HEK293 (cell line): Measurements from ENCODE around the gene ARHGAP30.

Source experiments
- GLI4 ChIP-seq: fragments of 450-650 bp; formaldehyde crosslinking; IDR thresholded peaks from 2 replicates; pipeline ENCODE4 v1.5.1; 2016; ENCODE audit warnings: missing biosample characterization, missing genetic modification characterization
- KLF1 ChIP-seq: fragments of 450-650 bp; formaldehyde crosslinking; IDR thresholded peaks from 2 replicates; pipeline ENCODE4 v1.5.1; 2016; ENCODE audit warnings: missing biosample characterization, missing genetic modification characterization
- YY2 ChIP-seq: fragments of 450-650 bp; formaldehyde crosslinking; IDR thresholded peaks from 2 replicates; pipeline ENCODE4 v1.5.1; 2016; ENCODE audit warnings: missing biosample characterization, missing genetic modification characterization
- ZBTB10 ChIP-seq: fragments of 450-650 bp; formaldehyde crosslinking; IDR thresholded peaks from 2 replicates; pipeline ENCODE4 v1.5.1; 2016; ENCODE audit warnings: missing biosample characterization, missing genetic modification characterization
- ZBTB11 ChIP-seq: fragments of 450-650 bp; formaldehyde crosslinking; conservative IDR thresholded peaks from 2 replicates; pipeline ENCODE4 v1.5.1; 2016; ENCODE audit warnings: low read depth, missing biosample characterization, missing genetic modification characterization
- ZNF157 ChIP-seq: fragments of 450-650 bp; formaldehyde crosslinking; IDR thresholded peaks from 2 replicates; pipeline ENCODE4 v1.5.1; 2016; ENCODE audit warnings: missing biosample characterization, missing genetic modification characterization
- ZNF2 ChIP-seq: fragments of 450-650 bp; formaldehyde crosslinking; IDR thresholded peaks from 2 replicates; pipeline ENCODE4 v1.5.1; 2016; ENCODE audit warnings: missing biosample characterization, missing genetic modification characterization
- ZNF24 ChIP-seq: fragments of 450-650 bp; formaldehyde crosslinking; IDR thresholded peaks from 2 replicates; pipeline ENCODE4 v1.5.1; 2016; ENCODE audit warnings: missing biosample characterization, missing genetic modification characterization
- ZNF324 ChIP-seq: fragments of 450-650 bp; formaldehyde crosslinking; IDR thresholded peaks from 2 replicates; pipeline ENCODE4 v1.5.1; 2016; ENCODE audit warnings: missing biosample characterization, missing genetic modification characterization
- ZNF366 ChIP-seq: fragments of 450-650 bp; formaldehyde crosslinking; conservative IDR thresholded peaks from 2 replicates; pipeline ENCODE4 v1.5.1; 2016; ENCODE audit warnings: missing biosample characterization, missing genetic modification characterization
- ZNF391 ChIP-seq: fragments of 450-650 bp; formaldehyde crosslinking; IDR thresholded peaks from 2 replicates; pipeline ENCODE4 v1.5.1; 2016; ENCODE audit warnings: low read depth, missing biosample characterization, missing genetic modification characterization, borderline replicate concordance
- ZNF394 ChIP-seq: fragments of 450-650 bp; formaldehyde crosslinking; IDR thresholded peaks from 2 replicates; pipeline ENCODE4 v1.5.1; 2016; ENCODE audit warnings: missing biosample characterization, missing genetic modification characterization, mild to moderate bottlenecking, moderate library complexity, borderline replicate concordance
- ZNF449 ChIP-seq: fragments of 450-650 bp; formaldehyde crosslinking; IDR thresholded peaks from 2 replicates; pipeline ENCODE4 v1.5.1; 2017; ENCODE audit warnings: missing biosample characterization, mild to moderate bottlenecking, missing genetic modification characterization, moderate library complexity
- ZNF530 ChIP-seq: fragments of 450-650 bp; formaldehyde crosslinking; IDR thresholded peaks from 2 replicates; pipeline ENCODE4 v1.5.1; 2016; ENCODE audit warnings: low read depth, missing biosample characterization, missing genetic modification characterization
- ZNF629 ChIP-seq: fragments of 450-650 bp; formaldehyde crosslinking; IDR thresholded peaks from 2 replicates; pipeline ENCODE4 v1.5.1; 2017; ENCODE audit warnings: missing biosample characterization, missing genetic modification characterization
- ZNF76 ChIP-seq: fragments of 450-650 bp; formaldehyde crosslinking; IDR thresholded peaks from 2 replicates; pipeline ENCODE4; 2016; ENCODE audit warnings: low read depth, missing biosample characterization, missing genetic modification characterization, borderline replicate concordance
- ZNF777 ChIP-seq: fragments of 450-650 bp; formaldehyde crosslinking; IDR thresholded peaks from 2 replicates; pipeline ENCODE4 v1.5.1; 2017; ENCODE audit warnings: missing biosample characterization, missing genetic modification characterization, borderline replicate concordance
- TF ChIP-seq, protein P1 (sequence below): fragments of 450-650 bp; formaldehyde crosslinking; IDR thresholded peaks from 2 replicates; pipeline ENCODE4 v1.5.1; 2016; ENCODE audit warnings: missing biosample characterization, missing genetic modification characterization
- TF ChIP-seq, protein P2 (sequence below): fragments of 450-650 bp; formaldehyde crosslinking; IDR thresholded peaks from 2 replicates; pipeline ENCODE4 v1.5.1; 2016; ENCODE audit warnings: missing biosample characterization, missing genetic modification characterization
- TF ChIP-seq, protein P3 (sequence below): fragments of 450-650 bp; formaldehyde crosslinking; IDR thresholded peaks from 2 replicates; pipeline ENCODE4 v1.5.1; 2016; ENCODE audit warnings: missing biosample characterization, missing genetic modification characterization, low read depth
- TF ChIP-seq, protein P4 (sequence below): fragments of 450-650 bp; formaldehyde crosslinking; IDR thresholded peaks from 2 replicates; pipeline ENCODE4 v1.5.1; 2016; ENCODE audit warnings: missing biosample characterization, missing genetic modification characterization

ARHGAP30 gene

GRCh38 chr1:161115132-161115711 is 45.5 kb upstream of the ARHGAP30 start (continued):
- TF ChIP-seq ZBTB11 (tag by site-specific recombination), result no peak
- 0 out of 2 replicates have a peak, but pooled peaks have one; percentile 20 for TF ChIP-seq GLI4
- no peak; the same call in 1 of the 2 replicates for TF ChIP-seq ZNF391 (tag by site-specific recombination)
- TF ChIP-seq KLF1 (tag by site-specific recombination), result peak; percentile 47
- TF ChIP-seq, protein P1, sequence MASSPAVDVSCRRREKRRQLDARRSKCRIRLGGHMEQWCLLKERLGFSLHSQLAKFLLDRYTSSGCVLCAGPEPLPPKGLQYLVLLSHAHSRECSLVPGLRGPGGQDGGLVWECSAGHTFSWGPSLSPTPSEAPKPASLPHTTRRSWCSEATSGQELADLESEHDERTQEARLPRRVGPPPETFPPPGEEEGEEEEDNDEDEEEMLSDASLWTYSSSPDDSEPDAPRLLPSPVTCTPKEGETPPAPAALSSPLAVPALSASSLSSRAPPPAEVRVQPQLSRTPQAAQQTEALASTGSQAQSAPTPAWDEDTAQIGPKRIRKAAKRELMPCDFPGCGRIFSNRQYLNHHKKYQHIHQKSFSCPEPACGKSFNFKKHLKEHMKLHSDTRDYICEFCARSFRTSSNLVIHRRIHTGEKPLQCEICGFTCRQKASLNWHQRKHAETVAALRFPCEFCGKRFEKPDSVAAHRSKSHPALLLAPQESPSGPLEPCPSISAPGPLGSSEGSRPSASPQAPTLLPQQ (tag by site-specific recombination), result peak; percentile 58; the same call in 1 of the 2 replicates
- TF ChIP-seq ZNF76 (tag by site-specific recombination), result peak; percentile 27; the same call in 1 of the 2 replicates
- TF ChIP-seq ZBTB10, result peak; percentile 58; the same call in 1 of the 2 replicates
- peak; percentile 83; the same call in 1 of the 2 replicates for TF ChIP-seq ZNF24 (tag by site-specific recombination)
- peak; percentile 47; the same call in 1 of the 2 replicates for TF ChIP-seq ZNF2 (tag by site-specific recombination)
- no peak for TF ChIP-seq ZNF777 (tag by site-specific recombination)
- TF ChIP-seq ZNF157 (tag by site-specific recombination), result 0 out of 2 replicates have a peak, but pooled peaks have one; percentile 30
- peak; percentile 93 for TF ChIP-seq ZNF324 (tag by site-specific recombination)
- peak; percentile 68 for TF ChIP-seq YY2
- TF ChIP-seq, protein P2, sequence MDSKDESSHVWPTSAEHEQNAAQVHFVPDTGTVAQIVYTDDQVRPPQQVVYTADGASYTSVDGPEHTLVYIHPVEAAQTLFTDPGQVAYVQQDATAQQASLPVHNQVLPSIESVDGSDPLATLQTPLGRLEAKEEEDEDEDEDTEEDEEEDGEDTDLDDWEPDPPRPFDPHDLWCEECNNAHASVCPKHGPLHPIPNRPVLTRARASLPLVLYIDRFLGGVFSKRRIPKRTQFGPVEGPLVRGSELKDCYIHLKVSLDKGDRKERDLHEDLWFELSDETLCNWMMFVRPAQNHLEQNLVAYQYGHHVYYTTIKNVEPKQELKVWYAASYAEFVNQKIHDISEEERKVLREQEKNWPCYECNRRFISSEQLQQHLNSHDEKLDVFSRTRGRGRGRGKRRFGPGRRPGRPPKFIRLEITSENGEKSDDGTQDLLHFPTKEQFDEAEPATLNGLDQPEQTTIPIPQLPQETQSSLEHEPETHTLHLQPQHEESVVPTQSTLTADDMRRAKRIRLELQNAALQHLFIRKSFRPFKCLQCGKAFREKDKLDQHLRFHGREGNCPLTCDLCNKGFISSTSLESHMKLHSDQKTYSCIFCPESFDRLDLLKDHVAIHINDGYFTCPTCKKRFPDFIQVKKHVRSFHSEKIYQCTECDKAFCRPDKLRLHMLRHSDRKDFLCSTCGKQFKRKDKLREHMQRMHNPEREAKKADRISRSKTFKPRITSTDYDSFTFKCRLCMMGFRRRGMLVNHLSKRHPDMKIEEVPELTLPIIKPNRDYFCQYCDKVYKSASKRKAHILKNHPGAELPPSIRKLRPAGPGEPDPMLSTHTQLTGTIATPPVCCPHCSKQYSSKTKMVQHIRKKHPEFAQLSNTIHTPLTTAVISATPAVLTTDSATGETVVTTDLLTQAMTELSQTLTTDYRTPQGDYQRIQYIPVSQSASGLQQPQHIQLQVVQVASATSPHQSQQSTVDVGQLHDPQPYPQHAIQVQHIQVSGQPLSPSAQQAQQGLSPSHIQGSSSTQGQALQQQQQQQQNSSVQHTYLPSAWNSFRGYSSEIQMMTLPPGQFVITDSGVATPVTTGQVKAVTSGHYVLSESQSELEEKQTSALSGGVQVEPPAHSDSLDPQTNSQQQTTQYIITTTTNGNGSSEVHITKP, result peak; percentile 69
- TF ChIP-seq ZNF366 (tag by site-specific recombination), result peak; percentile 94
- TF ChIP-seq, protein P3, sequence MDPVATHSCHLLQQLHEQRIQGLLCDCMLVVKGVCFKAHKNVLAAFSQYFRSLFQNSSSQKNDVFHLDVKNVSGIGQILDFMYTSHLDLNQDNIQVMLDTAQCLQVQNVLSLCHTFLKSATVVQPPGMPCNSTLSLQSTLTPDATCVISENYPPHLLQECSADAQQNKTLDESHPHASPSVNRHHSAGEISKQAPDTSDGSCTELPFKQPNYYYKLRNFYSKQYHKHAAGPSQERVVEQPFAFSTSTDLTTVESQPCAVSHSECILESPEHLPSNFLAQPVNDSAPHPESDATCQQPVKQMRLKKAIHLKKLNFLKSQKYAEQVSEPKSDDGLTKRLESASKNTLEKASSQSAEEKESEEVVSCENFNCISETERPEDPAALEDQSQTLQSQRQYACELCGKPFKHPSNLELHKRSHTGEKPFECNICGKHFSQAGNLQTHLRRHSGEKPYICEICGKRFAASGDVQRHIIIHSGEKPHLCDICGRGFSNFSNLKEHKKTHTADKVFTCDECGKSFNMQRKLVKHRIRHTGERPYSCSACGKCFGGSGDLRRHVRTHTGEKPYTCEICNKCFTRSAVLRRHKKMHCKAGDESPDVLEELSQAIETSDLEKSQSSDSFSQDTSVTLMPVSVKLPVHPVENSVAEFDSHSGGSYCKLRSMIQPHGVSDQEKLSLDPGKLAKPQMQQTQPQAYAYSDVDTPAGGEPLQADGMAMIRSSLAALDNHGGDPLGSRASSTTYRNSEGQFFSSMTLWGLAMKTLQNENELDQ (tag by site-specific recombination), result no peak
- TF ChIP-seq ZNF394 (tag by site-specific recombination), result peak; percentile 71
- TF ChIP-seq, protein P4, sequence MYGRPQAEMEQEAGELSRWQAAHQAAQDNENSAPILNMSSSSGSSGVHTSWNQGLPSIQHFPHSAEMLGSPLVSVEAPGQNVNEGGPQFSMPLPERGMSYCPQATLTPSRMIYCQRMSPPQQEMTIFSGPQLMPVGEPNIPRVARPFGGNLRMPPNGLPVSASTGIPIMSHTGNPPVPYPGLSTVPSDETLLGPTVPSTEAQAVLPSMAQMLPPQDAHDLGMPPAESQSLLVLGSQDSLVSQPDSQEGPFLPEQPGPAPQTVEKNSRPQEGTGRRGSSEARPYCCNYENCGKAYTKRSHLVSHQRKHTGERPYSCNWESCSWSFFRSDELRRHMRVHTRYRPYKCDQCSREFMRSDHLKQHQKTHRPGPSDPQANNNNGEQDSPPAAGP (tag by site-specific recombination), result peak; percentile 91
- TF ChIP-seq ZNF530 (tag by site-specific recombination), result no peak
- TF ChIP-seq ZNF629 (tag by site-specific recombination), result peak; percentile 96
- TF ChIP-seq ZNF449 (tag by site-specific recombination), result no peak
